GM12878 (cell line): Measurements from ENCODE around the gene AP2A2. TPM values are rescaled to one million over a fixed set of nuclear protein-coding genes. Genes with fewer than 3 reads are reported as not detected.

Experiments
- ATAC-seq: fragments of 200-7000 bp; cut with Tn5 transposase; 3 replicates; pipeline ENCODE4 v1.9.1; 2020; ENCODE audit warnings: mild to moderate bottlenecking, moderate library complexity
- BruUV-seq: library from RNA; stranded (reverse); fragments of 400-500 nt; replicated peaks from 2 replicates; lab custom pipeline; 2021; lab: Mats Ljungman, UMichigan
- CTCF ChIA-PET: fragments of 300-600 bp; sonication (Branson Sonifier 250); formaldehyde crosslinking; extraction: SDS; loops from one replicate; lab custom pipeline; 2021; ENCODE audit warnings: inconsistent platforms; lab: Yijun Ruan, JAX
- POLR2A ChIA-PET: fragments of 350-600 bp; formaldehyde crosslinking; extraction: SDS; loops from one replicate; lab custom pipeline; 2021; ENCODE audit warnings: inconsistent platforms; lab: Charles Lee
- RAD21 ChIA-PET: fragments of 300-600 bp; sonication (Branson Sonifier 250); formaldehyde crosslinking; loops from one replicate; lab custom pipeline; 2023; ENCODE audit warnings: antibody characterized with exemption; ENCODE audit not compliant: unreplicated experiment; lab: Charles Lee
- SMC1A ChIA-PET: fragments of 300-600 bp; sonication (Branson Sonifier 250); formaldehyde crosslinking; loops from one replicate; lab custom pipeline; 2023; ENCODE audit not compliant: unreplicated experiment, uncharacterized antibody; lab: Charles Lee
- DNase-seq: peaks from one replicate; pipeline ENCODE4 v3.0.0-alpha.2; 2011; ENCODE audit warnings: low read depth, low spot score
- FAIRE-seq: peaks from 3 replicates; lab custom pipeline; 2011; peaks lifted over from hg19 to GRCh38; lab: Jason Lieb, UNC
- H2AFZ ChIP-seq: 2 replicates; pipeline ENCODE4 v1.6.0; 2011; ENCODE audit warnings: low read depth, low read length, control low read depth; ENCODE audit not compliant: control insufficient read depth
- H3K27ac ChIP-seq: 2 replicates; pipeline ENCODE4 v1.5.1; 2011; ENCODE audit warnings: control low read depth; ENCODE audit not compliant: control insufficient read depth, insufficient read depth
- H3K27me3 ChIP-seq, 2 experiments: replicated peaks in 1 of 2; 2 replicates each; pipeline versions ENCODE4 v1.6.0 to v1.6.1; 2011; ENCODE audit warnings: low read length in 1 of 2; ENCODE audit not compliant: control insufficient read depth in 2 of 2, insufficient read depth in 2 of 2
- H3K36me3 ChIP-seq, 2 experiments: 2 replicates each; pipeline ENCODE4 v1.5.1; 2011; ENCODE audit warnings: low read length in 1 of 2; ENCODE audit not compliant: control insufficient read depth in 2 of 2, insufficient read depth in 2 of 2
- H3K4me1 ChIP-seq: 2 replicates; pipeline ENCODE4 v1.6.1; 2011; ENCODE audit warnings: mild to moderate bottlenecking, low read length, moderate library complexity, mixed read lengths; ENCODE audit not compliant: control insufficient read depth, insufficient read depth
- H3K4me2 ChIP-seq: 2 replicates; pipeline ENCODE4 v1.6.0; 2011; ENCODE audit warnings: control low read depth; ENCODE audit not compliant: control insufficient read depth, insufficient read depth
- H3K4me3 ChIP-seq: fragments of 200-600 bp; sonication (generic); 2 replicates; pipeline ENCODE4 v1.5.1; 2016
- H3K79me2 ChIP-seq: 2 replicates; pipeline ENCODE4 v1.6.0; 2011; ENCODE audit warnings: low read length; ENCODE audit not compliant: control insufficient read depth, insufficient read depth
- H3K9ac ChIP-seq: 2 replicates; pipeline ENCODE4 v1.8.0; 2011; ENCODE audit warnings: low read length, control low read depth, mixed read lengths; ENCODE audit not compliant: control insufficient read depth, insufficient read depth
- H3K9me3 ChIP-seq: replicated peaks from 3 replicates; pipeline ENCODE4 v1.5.1; 2011; ENCODE audit warnings: mild to moderate bottlenecking, low read length; ENCODE audit not compliant: control insufficient read depth, insufficient read depth
- H4K20me1 ChIP-seq: 2 replicates; pipeline ENCODE4 v1.6.0; 2011; ENCODE audit not compliant: control insufficient read depth, insufficient read depth
- ATF2 ChIP-seq: IDR thresholded peaks from 2 replicates; pipeline ENCODE4 v1.6.1; 2012; ENCODE audit warnings: low read length, inconsistent platforms
- ATF7 ChIP-seq: fragments of 450-650 bp; IDR thresholded peaks from 2 replicates; pipeline ENCODE4 v1.6.1; 2016; ENCODE audit warnings: low read depth, mild to moderate bottlenecking
- CBFB ChIP-seq: IDR thresholded peaks from 2 replicates; pipeline ENCODE4 v1.6.1; 2016; ENCODE audit warnings: antibody characterized with exemption, low read depth
- CBX3 ChIP-seq: fragments of 200-600 bp; sonication (generic); IDR thresholded peaks from 2 replicates; pipeline ENCODE4 v1.6.1; 2016; ENCODE audit warnings: low read depth, borderline replicate concordance
- EGR1 ChIP-seq, 2 experiments: IDR thresholded peaks; 1 replicate in 1 of 2; 2 replicates in 1 of 2; pipeline ENCODE4 v1.6.1; 2011 to 2012; ENCODE audit warnings: low read depth in 2 of 2, low read length in 2 of 2, borderline replicate concordance in 1 of 2, mild to moderate bottlenecking in 1 of 2, moderate library complexity in 1 of 2
- HDGF ChIP-seq: fragments of 450-650 bp; IDR thresholded peaks from 2 replicates; pipeline ENCODE4 v1.6.1; 2016; ENCODE audit warnings: antibody characterized with exemption
- IRF5 ChIP-seq: fragments of 450-650 bp; IDR thresholded peaks from 2 replicates; pipeline ENCODE4 v1.6.1; 2017; ENCODE audit warnings: borderline replicate concordance
- MAX ChIP-seq: IDR thresholded peaks from 2 replicates; pipeline ENCODE4 v1.6.1; 2012; ENCODE audit warnings: low read depth, low read length, improper control_type of control experiment
- MYC ChIP-seq: IDR thresholded peaks from 2 replicates; pipeline ENCODE4 v1.6.1; 2011; ENCODE audit warnings: mild to moderate bottlenecking, low read length, moderate library complexity, inconsistent platforms; ENCODE audit not compliant: insufficient read depth, insufficient replicate concordance, insufficient read length, severe bottlenecking
- NBN ChIP-seq: fragments of 450-650 bp; IDR thresholded peaks from 2 replicates; pipeline ENCODE4 v1.6.1; 2016
- PAX8 ChIP-seq: fragments of 450-650 bp; IDR thresholded peaks from 2 replicates; pipeline ENCODE4 v1.6.1; 2017; ENCODE audit warnings: mild to moderate bottlenecking, moderate library complexity
- POLR2AphosphoS2 ChIP-seq: IDR thresholded peaks from 2 replicates; pipeline ENCODE4 v1.6.1; 2011; ENCODE audit warnings: low read depth, mild to moderate bottlenecking, low read length, improper control_type of control experiment, moderate library complexity
- SKIL ChIP-seq: fragments of 450-650 bp; IDR thresholded peaks from 2 replicates; pipeline ENCODE4 v1.6.1; 2017; ENCODE audit warnings: mild to moderate bottlenecking, low read depth, inconsistent platforms; ENCODE audit not compliant: poor library complexity, severe bottlenecking
- SMARCA5 ChIP-seq: fragments of 450-650 bp; IDR thresholded peaks from 2 replicates; pipeline ENCODE4 v1.6.1; 2017; ENCODE audit warnings: mild to moderate bottlenecking
- SRF ChIP-seq, 2 experiments: IDR thresholded peaks; 2 replicates each; pipeline ENCODE4 v1.6.1; 2011; ENCODE audit warnings: low read depth in 2 of 2, low read length in 2 of 2, mild to moderate bottlenecking in 1 of 2, moderate library complexity in 1 of 2
- TCF12 ChIP-seq: IDR thresholded peaks from 2 replicates; pipeline ENCODE4 v1.6.1; 2011; ENCODE audit warnings: low read depth, mild to moderate bottlenecking, low read length
- ZBTB33 ChIP-seq: fragments of 450-650 bp; IDR thresholded peaks from 2 replicates; pipeline ENCODE4 v1.6.1; 2017; ENCODE audit warnings: mild to moderate bottlenecking
- ZSCAN29 ChIP-seq: fragments of 450-650 bp; IDR thresholded peaks from 2 replicates; pipeline ENCODE4 v1.6.1; 2017; ENCODE audit warnings: mild to moderate bottlenecking, moderate library complexity
- WGBS: methylation state at CpG from one replicate; pipeline ENCODE4 v1.1.6; 2016; ENCODE audit warnings: low lambda C conversion rate; ENCODE audit not compliant: insufficient replicate concordance, insufficient coverage; ENCODE audit errors: missing lambda C conversion rate; 5-methylcytosine and 5-hydroxymethylcytosine counted together
- in situ Hi-C: fragments of 300-500 bp; cut with MboI; formaldehyde crosslinking; loops from 9 replicates; pipeline ENCODE4 v1.14.3; 2018; ENCODE audit warnings: mixed read lengths
- intact Hi-C: fragments of 100-400 bp; cut with micrococcal nuclease; formaldehyde crosslinking; loops from one replicate; pipeline ENCODE4 v1.14.2; 2022; ENCODE audit not compliant: unreplicated experiment
- polyA plus RNA-seq, 11 experiments: library from polyadenylated mRNA; depleted of rRNA in 4 of 11; unstranded in 6 of 11; stranded (reverse) in 5 of 11; fragments of >200 nt; fragmentation: Nextera tagmentation in 4 of 11; fragmentation: Illumina TruSeq in 1 of 11; extraction: Ambion mirVana in 4 of 11; extraction: Trizol in 1 of 11; gene quantifications; 1 replicate in 1 of 11; 2 replicates in 10 of 11; pipeline versions ENCODE4 v1.2.1 to v1.2.3, GENCODE V29; 2011 to 2016; ENCODE audit warnings: inconsistent platforms in 2 of 11, missing spikeins in 2 of 11, low read depth in 1 of 11
- total RNA-seq, 4 experiments: library from RNA; depleted of rRNA in 3 of 4; stranded (reverse); fragments of >200 nt in 3 of 4; fragmentation: Illumina TruSeq in 1 of 4; extraction: Trizol in 1 of 4; gene quantifications; 2 replicates each; pipeline versions ENCODE4 v1.2.1 to v1.2.3, GENCODE V29; 2013 to 2021

The AP2A2 gene
- total and polyA plus RNA-seq, 10 of the 15 experiments (the other 5 are each of a cell fraction or from before 2014, with no cell fraction given), result 0.58 to 48.8 (median 18.2) TPM

GRCh38 chr11:910044-910588 lies 15.6 kb upstream of the AP2A2 start:
- Histone ChIP-seq H2AFZ (peak overlapping the region; percentile 87), H3K9me3 (no peaks in the 10 kb centered on the region), H4K20me1 (no peaks in the 10 kb centered on the region), H3K27me3 (no peaks in the 10 kb centered on the region), H3K9ac (peak overlapping the region; percentile 77), H3K4me1 (peaks cover 23% of the 10 kb centered on the region), H3K27ac (peak overlapping the region; percentile 52), H3K4me3 (peak overlapping the region; percentile 100), H3K4me2 (peak overlapping the region; percentile 81), H3K79me2 (peaks cover 19% of the 10 kb centered on the region), H3K36me3 (no peaks in the 10 kb centered on the region)
- no peak for DNase-seq
- ChIA-PET POLR2A (interaction anchor here (0.6 to 1.3 kb wide), 6 partner anchors 15 to 705 kb away, joined by 3 to 7 read pairs (median 3); partner anchors contain the start of gene IRF7), RAD21 (interaction anchor here (0.8 kb wide), 1 partner anchor 15 kb away, joined by 3 read pairs; the partner anchor contains the start of gene AP2A2), CTCF (no interaction called here), SMC1A (no interaction called here)
- BruUV-seq, result TSS peak; percentile 76
- intact Hi-C loops, result loop anchor here (5.0 kb wide), 1 partner anchor 68 kb away; the partner anchor contains the start of genes POLR2L and TSPAN4
- in situ Hi-C loops, result no loop called here
- WGBS, result under 1% methylated on average over 21 of the region's 38 CpGs
- no peak for FAIRE-seq
- peak; percentile 51 for ATAC-seq
- 0 out of 2 replicates have a peak, but pooled peaks have one; percentile 5 for TF ChIP-seq MAX
- TF ChIP-seq NBN, result 0 out of 2 replicates have a peak, but pooled peaks have one; percentile 38
- no peak for TF ChIP-seq ZSCAN29
- no peak for TF ChIP-seq SRF (IDR thresholded peaks at IDR 0.05; ENCODE audit: low read depth in 2 of 2, low read length in 2 of 2)
- no peak for TF ChIP-seq SMARCA5
- no peak for TF ChIP-seq SKIL
- TF ChIP-seq POLR2AphosphoS2, result no peak
- no peak for TF ChIP-seq IRF5
- TF ChIP-seq CBX3, result no peak
- peak in 1 of 2 experiments; percentile 95; a peak in 2 of 3 replicates for TF ChIP-seq EGR1 (IDR thresholded peaks at IDR 0.05; ENCODE audit: borderline replicate concordance in 1 of 2, low read depth in 2 of 2, low read length in 2 of 2)
- no peak for TF ChIP-seq TCF12
- TF ChIP-seq PAX8, result no peak
- peak; percentile 79 for TF ChIP-seq HDGF
- no peak for TF ChIP-seq CBFB
- no peak for TF ChIP-seq ATF2
- 0 out of 2 replicates have a peak, but pooled peaks have one; percentile 10 for TF ChIP-seq ATF7
- TF ChIP-seq ZBTB33, result no peak
- peak; percentile 30 for TF ChIP-seq MYC
